ENCODE data around the gene VMO1. TPM values are rescaled to one million over a fixed set of nuclear protein-coding genes. Genes with fewer than 3 reads are reported as not detected.
"Not testable (repeated sequence)": the region's sequence is repeated elsewhere in the genome, so short reads cannot be mapped to it uniquely, and the experiment has no call there.

Gene VMO1
- not detected in 2 replicates for total RNA-seq (2014; rRNA removed; shearing (Covaris generic))
- not detected in 2 replicates for polyA plus RNA-seq (2015; cell fraction: cytosol; rRNA removed)
- not detected in 2 replicates for polyA plus RNA-seq (2015; cell fraction: nucleus; rRNA removed)

GRCh38 chr17:4786106-4786511 is at the start of gene VMO1:
TSS of gene VMO1 (minus strand) at chr17:4786364. CDS start at chr17:4786352, 12 bp downstream.
- in situ Hi-C loops (cut with HindIII; ENCODE audit: low pct_unique_long_range_greater_than_20kb, low sequenced_read_pairs), result no loop called here
- no peak for DNase-seq (ENCODE audit: low read depth, low spot score)

- DNase-seq (ENCODE audit: low read depth, low spot score), result no peak
- in situ Hi-C loops (cut with HindIII; ENCODE audit: low pct_unique_long_range_greater_than_20kb, low sequenced_read_pairs), result no loop called here
Measured at GRCh38 chr17:4834681-4835020, 48.5 kb upstream of the VMO1 start.

- in situ Hi-C loops (cut with HindIII; ENCODE audit: low pct_unique_long_range_greater_than_20kb, low sequenced_read_pairs), result no loop called here
- DNase-seq (ENCODE audit: low read depth, low spot score), result peak; percentile 23
Measured at GRCh38 chr17:4833941-4834680, 47.9 kb upstream of the VMO1 start.

GRCh38 chr17:4833178-4833940 is 47.2 kb upstream of the VMO1 start, which contains the start of gene MINK1:
TSS of gene MINK1 (plus strand) at chr17:4833340. CDS start at chr17:4833584, 244 bp downstream.
- in situ Hi-C loops (cut with HindIII; ENCODE audit: low pct_unique_long_range_greater_than_20kb, low sequenced_read_pairs), result no loop called here
- peak; percentile 92 for DNase-seq (ENCODE audit: low read depth, low spot score)

- in situ Hi-C loops (cut with HindIII; ENCODE audit: low pct_unique_long_range_greater_than_20kb, low sequenced_read_pairs); DNase-seq (ENCODE audit: low read depth, low spot score): not testable (repeated sequence)
Measured at GRCh38 chr17:4832829-4833177, 46.6 kb upstream of the VMO1 start.

- in situ Hi-C loops (cut with HindIII; ENCODE audit: low pct_unique_long_range_greater_than_20kb, low sequenced_read_pairs), result no loop called here
- no peak for DNase-seq (ENCODE audit: low read depth, low spot score)
Measured at GRCh38 chr17:4827399-4827798, 41.2 kb upstream of the VMO1 start.

GRCh38 chr17:4823373-4824089 is 37.4 kb upstream of the VMO1 start:
- in situ Hi-C loops (cut with HindIII; ENCODE audit: low pct_unique_long_range_greater_than_20kb, low sequenced_read_pairs), result no loop called here
- no peak for DNase-seq (ENCODE audit: low read depth, low spot score)

GRCh38 chr17:4822835-4823234 is 36.7 kb upstream of the VMO1 start:
- no peak for DNase-seq (ENCODE audit: low read depth, low spot score)
- in situ Hi-C loops (cut with HindIII; ENCODE audit: low pct_unique_long_range_greater_than_20kb, low sequenced_read_pairs), result no loop called here

GRCh38 chr17:4818276-4818675 is 32.1 kb upstream of the VMO1 start:
- DNase-seq (ENCODE audit: low read depth, low spot score), result no peak
- in situ Hi-C loops (cut with HindIII; ENCODE audit: low pct_unique_long_range_greater_than_20kb, low sequenced_read_pairs), result no loop called here

- no peak for DNase-seq (ENCODE audit: low read depth, low spot score)
- in situ Hi-C loops (cut with HindIII; ENCODE audit: low pct_unique_long_range_greater_than_20kb, low sequenced_read_pairs), result no loop called here
Measured at GRCh38 chr17:4816826-4817225, 30.7 kb upstream of the VMO1 start.

GRCh38 chr17:4815043-4815675 is 29.0 kb upstream of the VMO1 start:
- in situ Hi-C loops (cut with HindIII; ENCODE audit: low pct_unique_long_range_greater_than_20kb, low sequenced_read_pairs), result no loop called here
- peak; percentile 41 for DNase-seq (ENCODE audit: low read depth, low spot score)

- DNase-seq (ENCODE audit: low read depth, low spot score), result no peak
- in situ Hi-C loops (cut with HindIII; ENCODE audit: low pct_unique_long_range_greater_than_20kb, low sequenced_read_pairs), result no loop called here
Measured at GRCh38 chr17:4812690-4813089, 26.5 kb upstream of the VMO1 start.

GRCh38 chr17:4811471-4811870 is 25.3 kb upstream of the VMO1 start:
- no peak for DNase-seq (ENCODE audit: low read depth, low spot score)
- in situ Hi-C loops (cut with HindIII; ENCODE audit: low pct_unique_long_range_greater_than_20kb, low sequenced_read_pairs), result no loop called here

- in situ Hi-C loops (cut with HindIII; ENCODE audit: low pct_unique_long_range_greater_than_20kb, low sequenced_read_pairs), result no loop called here
- DNase-seq (ENCODE audit: low read depth, low spot score), result no peak
Measured at GRCh38 chr17:4810696-4811290, 24.6 kb upstream of the VMO1 start.

GRCh38 chr17:4808378-4808767 is 22.2 kb upstream of the VMO1 start:
- in situ Hi-C loops (cut with HindIII; ENCODE audit: low pct_unique_long_range_greater_than_20kb, low sequenced_read_pairs), result no loop called here
- DNase-seq (ENCODE audit: low read depth, low spot score), result no peak

GRCh38 chr17:4807605-4808377 is 21.6 kb upstream of the VMO1 start:
- in situ Hi-C loops (cut with HindIII; ENCODE audit: low pct_unique_long_range_greater_than_20kb, low sequenced_read_pairs), result no loop called here
- no peak for DNase-seq (ENCODE audit: low read depth, low spot score)
